Heart left ventricle (tissue), 16 donors: ENCODE measurements around the gene KIF2B. TPM values are rescaled to one million over a fixed set of nuclear protein-coding genes. Genes with fewer than 3 reads are reported as not detected.

ENCODE experiments used
- ATAC-seq, 4 donors: fragments of 200-7000 bp; cut with Tn5 transposase; one replicate each; pipeline ENCODE4 v1.9.1; 2020 to 2022; ENCODE audit warnings: moderate library complexity in 4 of 4, mild to moderate bottlenecking in 3 of 4, moderate number of reproducible peaks in 1 of 4
- DNase-seq, 5 donors: peaks; one replicate each; pipeline ENCODE4 v3.0.0-alpha.2; 2020
- H3K27ac ChIP-seq, 12 donors: fragments of 200-600 bp; sonication (generic) in 4 of 12; one replicate each; pipeline versions ENCODE4 v1.5.0 to v1.8.0; 2016 to 2022; ENCODE audit warnings: mild to moderate bottlenecking in 2 of 12
- H3K27me3 ChIP-seq, 9 donors: fragments of 200-600 bp; sonication (generic) in 2 of 9; one replicate each; pipeline versions ENCODE4 v1.5.1 to v1.8.0; 2016 to 2022; ENCODE audit warnings: mild to moderate bottlenecking in 3 of 9
- H3K36me3 ChIP-seq, 9 donors: fragments of 200-600 bp; sonication (generic) in 2 of 9; one replicate each; pipeline versions ENCODE4 v1.5.0 to v1.8.0; 2018 to 2022; ENCODE audit warnings: mild to moderate bottlenecking in 2 of 9
- H3K4me1 ChIP-seq, 12 donors: fragments of 200-600 bp; sonication (generic) in 4 of 12; one replicate each; pipeline versions ENCODE4 v1.5.0 to v1.8.0; 2016 to 2022; ENCODE audit warnings: mild to moderate bottlenecking in 3 of 12
- H3K4me3 ChIP-seq, 12 donors: fragments of 200-600 bp; sonication (generic) in 4 of 12; one replicate each; pipeline versions ENCODE4 v1.5.0 to v1.8.0; 2017 to 2022; ENCODE audit warnings: mild to moderate bottlenecking in 9 of 12, moderate library complexity in 4 of 12
- H3K9me3 ChIP-seq, 12 donors: fragments of 200-600 bp; sonication (generic) in 4 of 12; one replicate each; pipeline versions ENCODE4 v1.5.0 to v1.8.0; 2016 to 2022; ENCODE audit warnings: mild to moderate bottlenecking in 1 of 12
- POLR2A ChIP-seq, 2 donors: fragments of 450-650 bp; IDR thresholded peaks; one replicate each; pipeline ENCODE4 v1.6.1; 2017; ENCODE audit warnings: antibody characterized with exemption in 2 of 2, mild to moderate bottlenecking in 2 of 2, moderate library complexity in 2 of 2
- WGBS, 4 donors: extraction: QIAGEN DNeasy Blood & Tissue Kit in 2 of 4; methylation state at CpG; one replicate each; pipeline versions ENCODE4 v1.1.5 to v1.1.7; 2013 to 2018; 5-methylcytosine and 5-hydroxymethylcytosine counted together
- intact Hi-C, 10 donors: fragments of 100-400 bp; cut with DNase I; formaldehyde crosslinking; loops; one replicate each; pipeline versions ENCODE4 v1.11.1 to v1.14.2; 2022
- polyA plus RNA-seq, 2 donors: library from polyadenylated mRNA; stranded (reverse); fragments of 200-250 nt; gene quantifications; one replicate each; pipeline ENCODE4 v1.2.3, GENCODE V29; 2013
- total RNA-seq, 9 donors: library from RNA; depleted of rRNA in 2 of 9; stranded (reverse); fragments of >200 nt in 2 of 9; fragmentation: NEBNext Ultra II Directional in 3 of 9; extraction: Animal tissue kit (Norgen Biotek cat#: 25700) in 3 of 9; gene quantifications; one replicate each; pipeline versions ENCODE4 v1.1.0 to v1.2.4, GENCODE V29; 2016 to 2023
- TF ChIP-seq, protein P1 (sequence below), 12 donors: fragments of 200-600 bp; sonication (generic) in 4 of 12; IDR thresholded peaks; one replicate each; pipeline versions ENCODE4 v1.5.0 to v1.8.0; 2018 to 2022; ENCODE audit warnings: antibody characterized with exemption in 12 of 12, mild to moderate bottlenecking in 5 of 12
- donor health status: ischemic (EF 13 %, LVEDD 7.1; RV severe dilation, severe dysfunction).
- donor health status: healthy with polysubstance abuse.
- donor health status: DM: no; HTN: yes; CAD: no.
- donor health status: DM: no; HTN: no; CAD: no.
- donor health status: ischemic (EF 25% LVEDD 6.9; RV normal size, moderate dysfunction).
- donor health status: ischemic (EF 25% LVEDD 5.7; RV mildly dilated, moderate dysfunction).
- donor health status: healthy.
- donor health status: DM: yes; HTN: yes; CAD: no.
- donor health status: ischemic (EF 35%, LVEDD 5.7; RV mildly dilated, moderate dysfunction).
- donor health status: nonischemic (EF 11% LVEDD 7.7; RV severe dilation, severe dysfunction).
- donor health status: DM: yes; HTN: yes; CAD: no.
- donor health status: PGD.
- donor health status: ischemic (EF 29% LVEDD 5.4; RV normal size, mild dysfunction).
- donor health status: nonischemic (EF 23%, LVEDD 6.1; RV moderate dilation, normal function).

KIF2B gene
- total and polyA plus RNA-seq, 11 donors: not detected

DNA sequence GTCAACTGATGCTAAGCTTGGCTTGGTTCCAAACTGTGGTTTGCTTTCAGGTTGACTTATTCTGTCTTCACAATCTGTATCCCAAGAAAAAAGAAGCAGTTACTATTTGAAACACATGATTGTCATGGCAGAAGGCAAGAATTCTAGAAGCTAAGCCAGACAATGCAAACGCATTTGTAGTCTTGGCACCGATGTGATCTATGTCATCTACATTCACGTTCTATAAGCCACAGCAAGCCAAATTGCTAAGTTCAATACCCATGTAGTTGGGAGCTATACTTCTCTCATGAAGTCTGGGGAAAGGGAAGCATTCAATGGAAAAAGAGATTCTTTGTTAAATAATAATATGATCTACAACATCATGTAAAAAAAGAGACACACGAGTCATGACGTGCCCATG is 18.3 kb upstream of the KIF2B start:
- H3K27ac ChIP-seq: no peak overlapping the region
- DNase-seq (no peak), ATAC-seq (no peak)
- no peaks in the 10 kb centered on the region for H3K36me3 ChIP-seq
- H3K27me3 ChIP-seq: no peaks in the 10 kb centered on the region
- no peaks in the 10 kb centered on the region for H3K9me3 ChIP-seq
- no peak for TF ChIP-seq POLR2A (IDR thresholded peaks at IDR 0.05)
- TF ChIP-seq, protein P1, sequence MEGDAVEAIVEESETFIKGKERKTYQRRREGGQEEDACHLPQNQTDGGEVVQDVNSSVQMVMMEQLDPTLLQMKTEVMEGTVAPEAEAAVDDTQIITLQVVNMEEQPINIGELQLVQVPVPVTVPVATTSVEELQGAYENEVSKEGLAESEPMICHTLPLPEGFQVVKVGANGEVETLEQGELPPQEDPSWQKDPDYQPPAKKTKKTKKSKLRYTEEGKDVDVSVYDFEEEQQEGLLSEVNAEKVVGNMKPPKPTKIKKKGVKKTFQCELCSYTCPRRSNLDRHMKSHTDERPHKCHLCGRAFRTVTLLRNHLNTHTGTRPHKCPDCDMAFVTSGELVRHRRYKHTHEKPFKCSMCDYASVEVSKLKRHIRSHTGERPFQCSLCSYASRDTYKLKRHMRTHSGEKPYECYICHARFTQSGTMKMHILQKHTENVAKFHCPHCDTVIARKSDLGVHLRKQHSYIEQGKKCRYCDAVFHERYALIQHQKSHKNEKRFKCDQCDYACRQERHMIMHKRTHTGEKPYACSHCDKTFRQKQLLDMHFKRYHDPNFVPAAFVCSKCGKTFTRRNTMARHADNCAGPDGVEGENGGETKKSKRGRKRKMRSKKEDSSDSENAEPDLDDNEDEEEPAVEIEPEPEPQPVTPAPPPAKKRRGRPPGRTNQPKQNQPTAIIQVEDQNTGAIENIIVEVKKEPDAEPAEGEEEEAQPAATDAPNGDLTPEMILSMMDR (IDR thresholded peaks at IDR 0.05): no peak
- 85 to 86% (median 86%) methylated on average over 5 of the region's 5 CpGs for WGBS, 4 donors
- no peak overlapping the region for H3K4me3 ChIP-seq
- no peaks in the 10 kb centered on the region for H3K4me1 ChIP-seq
- intact Hi-C loops: no loop called here

DNA sequence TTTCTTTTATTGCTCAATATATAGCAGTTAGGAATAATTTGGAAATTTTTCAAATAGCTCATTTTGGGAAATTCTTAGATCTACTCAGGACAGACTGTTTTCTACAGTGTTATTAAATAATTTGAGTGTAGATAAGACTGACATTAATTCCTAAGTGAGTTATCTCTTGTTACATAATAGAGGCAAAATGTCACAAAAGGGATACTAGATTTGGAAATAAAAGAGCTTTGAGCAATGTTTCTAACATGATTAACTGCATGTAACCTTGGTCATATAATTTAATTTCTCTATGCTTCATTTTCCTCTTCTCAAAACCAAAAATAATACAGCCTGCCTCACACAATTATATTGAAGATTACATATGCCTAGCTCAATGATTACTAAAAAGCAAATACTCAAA is 16.3 kb upstream of the KIF2B start:
- ATAC-seq (no peak), DNase-seq (no peak)
- Histone ChIP-seq H3K9me3 (no peaks in the 10 kb centered on the region), H3K36me3 (no peaks in the 10 kb centered on the region), H3K4me1 (no peaks in the 10 kb centered on the region), H3K4me3 (no peak overlapping the region), H3K27ac (no peak overlapping the region), H3K27me3 (no peaks in the 10 kb centered on the region)
- TF ChIP-seq, protein P1 (IDR thresholded peaks at IDR 0.05): no peak
- TF ChIP-seq POLR2A (IDR thresholded peaks at IDR 0.05): no peak
- intact Hi-C loops: no loop called here

DNA sequence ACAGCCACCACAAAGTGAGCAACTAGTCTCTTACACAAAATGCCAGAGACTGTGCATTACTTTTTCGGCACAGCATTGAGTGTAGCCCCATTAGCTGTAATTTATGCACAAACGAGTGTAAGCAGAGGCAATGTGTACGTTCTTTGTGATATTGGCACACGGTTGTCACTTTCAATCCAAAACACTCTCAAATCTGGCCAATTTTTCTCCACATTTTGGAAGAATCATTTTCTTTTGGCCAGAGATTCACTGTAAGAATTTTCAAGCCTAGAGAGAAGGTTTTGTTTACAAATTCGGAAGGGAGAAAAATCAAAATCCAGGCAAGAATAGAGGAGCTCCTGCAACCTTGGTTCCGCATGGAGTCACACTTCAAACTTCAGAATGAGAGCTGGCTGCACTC is 15.4 kb upstream of the KIF2B start:
- no peaks in the 10 kb centered on the region for H3K27me3 ChIP-seq
- WGBS, 4 donors: 75 to 83% (median 78%) methylated on average over 6 of the region's 6 CpGs
- intact Hi-C loops: no loop called here

DNA sequence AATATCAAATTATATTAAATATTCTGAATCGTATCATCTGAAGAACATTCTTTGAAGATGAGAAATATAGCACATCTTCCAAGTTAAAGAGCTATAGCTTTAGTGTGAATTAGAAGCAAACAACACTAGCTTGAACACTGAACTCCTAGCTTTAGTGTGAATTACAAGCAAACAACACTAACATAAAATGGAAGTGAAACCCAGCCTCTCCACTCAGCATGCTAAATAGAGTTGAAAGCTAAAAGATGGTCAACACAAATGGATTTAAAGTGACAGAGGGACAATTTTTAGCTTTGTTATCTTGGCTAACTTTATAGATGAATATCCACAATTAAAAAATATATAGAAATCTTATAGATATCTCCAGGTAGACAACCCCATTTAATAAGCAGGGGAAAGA is 4.5 kb upstream of the KIF2B start:
- WGBS, 4 donors: 81 to 91% (median 85%) methylated on average over 1 of the region's 1 CpG
- intact Hi-C loops: no loop called here
- TF ChIP-seq POLR2A (IDR thresholded peaks at IDR 0.05): no peak
- TF ChIP-seq, protein P1 (IDR thresholded peaks at IDR 0.05): no peak
- no peak for DNase-seq
- Histone ChIP-seq H3K27me3 (no peaks in the 10 kb centered on the region), H3K9me3 (peaks cover 0 to 2% (median 0%) of the 10 kb centered on the region in 12 donors), H3K36me3 (no peaks in the 10 kb centered on the region), H3K4me1 (no peaks in the 10 kb centered on the region), H3K27ac (no peak overlapping the region), H3K4me3 (no peak overlapping the region)
- ATAC-seq: no peak

More for the DNA sequence above, 15.4 kb upstream of the KIF2B start:
- no peak overlapping the region for H3K4me3 ChIP-seq
- DNase-seq (no peak), ATAC-seq (no peak)
- TF ChIP-seq, protein P1 (IDR thresholded peaks at IDR 0.05): no peak
- H3K4me1 ChIP-seq: no peaks in the 10 kb centered on the region
- H3K27ac ChIP-seq: no peak overlapping the region
- no peaks in the 10 kb centered on the region for H3K9me3 ChIP-seq
- no peaks in the 10 kb centered on the region for H3K36me3 ChIP-seq
